H9 (cell line): ENCODE measurements around the gene GRK4. TPM values are rescaled to one million over a fixed set of nuclear protein-coding genes. Genes with fewer than 3 reads are reported as not detected.

Experiments
- DNase-seq: peaks from one replicate; pipeline ENCODE4 v3.0.0-alpha.2; 2017
- H2AFZ ChIP-seq: one replicate; pipeline ENCODE4 v1.6.1; 2013; ENCODE audit warnings: mild to moderate bottlenecking, low read length, control low read depth, moderate library complexity
- H2AK5ac ChIP-seq: 2 replicates; pipeline ENCODE4 v1.6.1; 2013; ENCODE audit warnings: low read length, control low read depth, mixed read lengths; ENCODE audit not compliant: insufficient read length
- H2BK120ac ChIP-seq: one replicate; pipeline ENCODE4 v1.6.1; 2013; ENCODE audit warnings: low read depth, mild to moderate bottlenecking, low read length, control low read depth, inconsistent platforms; ENCODE audit not compliant: poor library complexity, severe bottlenecking
- H2BK12ac ChIP-seq: 2 replicates; pipeline ENCODE4 v1.6.1; 2013; ENCODE audit warnings: low read length, control low read depth, mixed read lengths, low read depth; ENCODE audit not compliant: insufficient read length
- H2BK15ac ChIP-seq: 2 replicates; pipeline ENCODE4 v1.6.1; 2013; ENCODE audit warnings: low read depth, low read length, control low read depth
- H2BK20ac ChIP-seq: one replicate; pipeline ENCODE4 v1.6.1; 2013; ENCODE audit warnings: low read depth, mild to moderate bottlenecking, low read length, control low read depth, inconsistent platforms; ENCODE audit not compliant: poor library complexity, severe bottlenecking
- H2BK5ac ChIP-seq: 2 replicates; pipeline ENCODE4 v1.6.1; 2013; ENCODE audit warnings: low read length, control low read depth, mixed read lengths; ENCODE audit not compliant: insufficient read length
- H3K14ac ChIP-seq: 2 replicates; pipeline ENCODE4 v1.6.1; 2013; ENCODE audit warnings: low read length, control low read depth; ENCODE audit not compliant: insufficient read depth
- H3K18ac ChIP-seq: 2 replicates; pipeline ENCODE4 v1.6.1; 2013; ENCODE audit warnings: low read depth, mild to moderate bottlenecking, mixed read lengths, low read length, control low read depth; ENCODE audit not compliant: insufficient read length
- H3K23ac ChIP-seq: 2 replicates; pipeline ENCODE4 v1.6.1; 2013; ENCODE audit warnings: low read length, control low read depth, mixed read lengths, low read depth; ENCODE audit not compliant: insufficient read length
- H3K23me2 ChIP-seq: 2 replicates; pipeline ENCODE4 v1.6.1; 2013; ENCODE audit warnings: low read depth, mild to moderate bottlenecking, mixed read lengths, low read length, control low read depth; ENCODE audit not compliant: insufficient read length, poor library complexity, severe bottlenecking
- H3K27ac ChIP-seq: 2 replicates; pipeline ENCODE4 v1.5.1; 2013; ENCODE audit warnings: low read length, control low read depth, mixed read lengths, low read depth; ENCODE audit not compliant: insufficient read length
- H3K27me3 ChIP-seq: 2 replicates; pipeline ENCODE4 v1.6.1; 2013; ENCODE audit warnings: low read length, control low read depth, inconsistent platforms; ENCODE audit not compliant: insufficient read depth
- H3K4ac ChIP-seq: 2 replicates; pipeline ENCODE4 v1.6.1; 2013; ENCODE audit warnings: low read depth, mild to moderate bottlenecking, control low read depth, inconsistent platforms, low read length, moderate library complexity
- H3K4me1 ChIP-seq: 2 replicates; pipeline ENCODE4 v1.6.1; 2013; ENCODE audit warnings: low read length, control low read depth, inconsistent platforms; ENCODE audit not compliant: insufficient read depth
- H3K4me2 ChIP-seq: 2 replicates; pipeline ENCODE4 v1.6.1; 2013; ENCODE audit warnings: low read length, control low read depth, mixed read lengths; ENCODE audit not compliant: insufficient read length, insufficient read depth
- H3K56ac ChIP-seq: 2 replicates; pipeline ENCODE4 v1.6.1; 2013; ENCODE audit warnings: low read depth, mild to moderate bottlenecking, mixed read lengths, low read length, control low read depth; ENCODE audit not compliant: insufficient read length
- H3K79me1 ChIP-seq: 2 replicates; pipeline ENCODE4 v1.6.1; 2013; ENCODE audit warnings: low read depth, mild to moderate bottlenecking, moderate library complexity, low read length, control low read depth, inconsistent platforms; ENCODE audit not compliant: insufficient read depth, poor library complexity, severe bottlenecking
- H3K79me2 ChIP-seq: 2 replicates; pipeline ENCODE4 v1.6.1; 2013; ENCODE audit warnings: low read length, control low read depth, inconsistent platforms; ENCODE audit not compliant: insufficient read depth
- H3K9ac ChIP-seq: 2 replicates; pipeline ENCODE4 v1.6.1; 2013; ENCODE audit warnings: low read length, control low read depth, mixed read lengths; ENCODE audit not compliant: insufficient read length; ENCODE audit errors: extremely low read depth
- H3K9me3 ChIP-seq: one replicate; pipeline ENCODE4 v1.6.1; 2013; ENCODE audit warnings: low read depth, low read length, inconsistent platforms; ENCODE audit not compliant: control insufficient read depth
- H3T11ph ChIP-seq: one replicate; pipeline ENCODE4 v1.6.1; 2013; ENCODE audit warnings: mild to moderate bottlenecking, low read length, control low read depth, inconsistent platforms
- H4K20me1 ChIP-seq: one replicate; pipeline ENCODE4 v1.6.1; 2013; ENCODE audit not compliant: control insufficient read depth, insufficient read length, insufficient read depth
- H4K5ac ChIP-seq: 2 replicates; pipeline ENCODE4 v1.6.1; 2013; ENCODE audit warnings: low read depth, mild to moderate bottlenecking, mixed read lengths, low read length, control low read depth; ENCODE audit not compliant: insufficient read length
- H4K8ac ChIP-seq: replicated peaks from 2 replicates; pipeline ENCODE4 v1.6.1; 2013; ENCODE audit warnings: low read length, control low read depth, mixed read lengths, low read depth; ENCODE audit not compliant: insufficient read length
- H4K91ac ChIP-seq: 2 replicates; pipeline ENCODE4 v1.6.1; 2013; ENCODE audit warnings: low read depth, mild to moderate bottlenecking, moderate library complexity, mixed read lengths, low read length, control low read depth; ENCODE audit not compliant: insufficient read length
- H3K27ac Mint-ChIP-seq, 3 experiments: 2 replicates in 2 of 3; 3 replicates in 1 of 3; pipeline ENCODE4 v1.8.0; 2020 to 2021; ENCODE audit warnings: mixed read lengths in 3 of 3, mild to moderate bottlenecking in 1 of 3, moderate library complexity in 1 of 3
- H3K27me3 Mint-ChIP-seq: 2 replicates; pipeline ENCODE4 v1.8.0; 2021; ENCODE audit warnings: low read depth, mild to moderate bottlenecking, moderate library complexity, mixed read lengths
- H3K36me3 Mint-ChIP-seq, 3 experiments: 2 replicates in 2 of 3; 3 replicates in 1 of 3; pipeline ENCODE4 v1.8.0; 2020 to 2021; ENCODE audit warnings: low read depth in 3 of 3, mixed read lengths in 3 of 3; ENCODE audit not compliant: insufficient read depth in 1 of 3
- H3K4me1 Mint-ChIP-seq, 2 experiments: 2 replicates each; pipeline ENCODE4 v1.8.0; 2020; ENCODE audit warnings: mixed read lengths in 2 of 2
- H3K4me3 Mint-ChIP-seq, 2 experiments: 2 replicates in 1 of 2; 3 replicates in 1 of 2; pipeline ENCODE4 v1.8.0; 2020 to 2021; ENCODE audit warnings: mild to moderate bottlenecking in 2 of 2, mixed read lengths in 2 of 2, moderate library complexity in 1 of 2
- H3K9me3 Mint-ChIP-seq, 2 experiments: 2 replicates in 1 of 2; 3 replicates in 1 of 2; pipeline ENCODE4 v1.8.0; 2020; ENCODE audit warnings: mild to moderate bottlenecking in 2 of 2, mixed read lengths in 2 of 2, moderate library complexity in 1 of 2
- WGBS: extraction: QIAGEN DNeasy Blood & Tissue Kit; methylation state at CpG from one replicate; pipeline ENCODE4 v1.1.7; 2013; ENCODE audit warnings: missing lambda C conversion rate, low lambda C conversion rate, mixed read lengths; ENCODE audit not compliant: insufficient read length; ENCODE audit errors: extremely low coverage; 5-methylcytosine and 5-hydroxymethylcytosine counted together
- total RNA-seq: library from RNA; stranded (reverse); gene quantifications from 2 replicates; pipeline ENCODE4 v1.2.1, GENCODE V29; 2021
- TF ChIP-seq, protein P1 (sequence below): fragments of 200-600 bp; sonication (generic); conservative IDR thresholded peaks from 3 replicates; pipeline ENCODE4 v1.8.0; 2021; ENCODE audit warnings: antibody characterized with exemption, mild to moderate bottlenecking

GRK4 gene
- total RNA-seq, 1 experiment from 2014 or later: 4.8 TPM

GRCh38 chr4:3042226-3042625 lies 78.9 kb downstream of the GRK4 start:
- Histone ChIP-seq H3K9me3 (no peaks in the 10 kb centered on the region), H3K79me1 (no peaks in the 10 kb centered on the region), H4K20me1 (no peaks in the 10 kb centered on the region), H4K5ac (no peak overlapping the region), H3K23ac (no peak overlapping the region), H3K79me2 (no peaks in the 10 kb centered on the region), H3K56ac (no peak overlapping the region), H2BK20ac (no peak overlapping the region), H3K9ac (no peak overlapping the region), H3K27me3 (no peaks in the 10 kb centered on the region), H3K23me2 (no peaks in the 10 kb centered on the region), H2BK12ac (no peak overlapping the region), H3K14ac (no peak overlapping the region), H2BK5ac (no peak overlapping the region), H3K18ac (no peak overlapping the region), H2BK15ac (no peak overlapping the region), H3T11ph (no peak overlapping the region), H2BK120ac (no peak overlapping the region), H3K27ac (no peak overlapping the region), H2AFZ (no peak overlapping the region), H4K91ac (no peak overlapping the region), H3K4me2 (no peak overlapping the region), H3K4ac (no peak overlapping the region), H2AK5ac (no peak overlapping the region), H3K4me1 (no peaks in the 10 kb centered on the region), H4K8ac (no peak overlapping the region)
- no CpG with 5 or more reads among the region's 10 CpGs for WGBS
- TF ChIP-seq, protein P1, sequence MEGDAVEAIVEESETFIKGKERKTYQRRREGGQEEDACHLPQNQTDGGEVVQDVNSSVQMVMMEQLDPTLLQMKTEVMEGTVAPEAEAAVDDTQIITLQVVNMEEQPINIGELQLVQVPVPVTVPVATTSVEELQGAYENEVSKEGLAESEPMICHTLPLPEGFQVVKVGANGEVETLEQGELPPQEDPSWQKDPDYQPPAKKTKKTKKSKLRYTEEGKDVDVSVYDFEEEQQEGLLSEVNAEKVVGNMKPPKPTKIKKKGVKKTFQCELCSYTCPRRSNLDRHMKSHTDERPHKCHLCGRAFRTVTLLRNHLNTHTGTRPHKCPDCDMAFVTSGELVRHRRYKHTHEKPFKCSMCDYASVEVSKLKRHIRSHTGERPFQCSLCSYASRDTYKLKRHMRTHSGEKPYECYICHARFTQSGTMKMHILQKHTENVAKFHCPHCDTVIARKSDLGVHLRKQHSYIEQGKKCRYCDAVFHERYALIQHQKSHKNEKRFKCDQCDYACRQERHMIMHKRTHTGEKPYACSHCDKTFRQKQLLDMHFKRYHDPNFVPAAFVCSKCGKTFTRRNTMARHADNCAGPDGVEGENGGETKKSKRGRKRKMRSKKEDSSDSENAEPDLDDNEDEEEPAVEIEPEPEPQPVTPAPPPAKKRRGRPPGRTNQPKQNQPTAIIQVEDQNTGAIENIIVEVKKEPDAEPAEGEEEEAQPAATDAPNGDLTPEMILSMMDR: no peak
- no peak overlapping the region for H3K4me3 Mint-ChIP-seq
- no peak for DNase-seq
- H3K9me3 Mint-ChIP-seq: no peaks in the 10 kb centered on the region
- H3K36me3 Mint-ChIP-seq: no peaks in the 10 kb centered on the region; a peak in 1 of 7 replicates
- peaks cover 4 to 17% of the 10 kb centered on the region in 2 experiments for H3K4me1 Mint-ChIP-seq
- H3K27ac Mint-ChIP-seq: 0 out of 7 replicates have a peak overlapping the region, but pooled peaks of 1 of the 3 experiments have one; percentile 48
- H3K27me3 Mint-ChIP-seq: peaks cover 4% of the 10 kb centered on the region
